IPS-11a (cell line): Measurements from ENCODE around the gene RSPH1.

ENCODE experiments used
- H3K4me3 ChIP-seq: one replicate; pipeline ENCODE4 v1.5.1; 2013; ENCODE audit warnings: low read depth, low read length, control low read depth

RSPH1 gene

DNA sequence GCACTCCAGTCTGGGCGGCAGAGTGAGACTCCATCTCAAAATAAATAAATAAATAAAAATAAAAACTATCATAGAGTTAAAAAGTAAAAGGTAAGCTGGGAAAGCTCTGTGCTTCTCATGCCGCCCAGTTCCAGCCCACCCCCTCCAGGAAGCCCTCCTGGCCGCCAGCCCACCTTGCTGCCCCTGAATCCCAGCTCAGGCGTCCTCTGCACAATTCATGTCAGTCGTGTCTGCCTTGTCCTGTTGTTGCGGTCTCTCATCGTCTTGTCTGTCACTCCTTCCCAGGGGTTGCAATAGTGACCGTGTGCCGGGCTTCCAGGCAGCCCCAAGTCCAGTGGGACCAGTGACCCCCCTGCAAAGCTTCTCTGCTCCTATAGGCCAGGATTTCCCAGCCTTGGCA lies 44.1 kb downstream of the RSPH1 start:
- no peak overlapping the region for H3K4me3 ChIP-seq

DNA sequence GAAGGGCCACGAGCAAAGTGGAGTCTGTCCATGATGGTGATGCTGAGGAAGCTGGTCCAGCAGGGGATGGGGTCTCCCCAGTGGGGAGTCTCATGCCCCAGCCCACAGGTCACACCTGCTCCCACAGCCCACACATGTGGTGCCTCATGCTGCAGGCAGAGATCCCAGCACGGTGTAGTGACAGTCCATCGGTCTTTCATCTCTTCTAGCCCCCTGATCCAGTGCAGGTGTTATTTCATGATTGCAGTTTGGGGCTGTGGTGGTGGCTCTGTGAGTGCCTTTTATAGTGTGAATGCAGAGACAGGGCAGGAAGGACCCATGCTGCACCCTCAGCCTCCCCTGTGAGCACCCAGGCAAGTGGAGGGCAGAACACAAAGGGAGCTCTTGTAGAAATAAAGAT lies 47.3 kb downstream of the RSPH1 start:
- H3K4me3 ChIP-seq = no peak overlapping the region

DNA sequence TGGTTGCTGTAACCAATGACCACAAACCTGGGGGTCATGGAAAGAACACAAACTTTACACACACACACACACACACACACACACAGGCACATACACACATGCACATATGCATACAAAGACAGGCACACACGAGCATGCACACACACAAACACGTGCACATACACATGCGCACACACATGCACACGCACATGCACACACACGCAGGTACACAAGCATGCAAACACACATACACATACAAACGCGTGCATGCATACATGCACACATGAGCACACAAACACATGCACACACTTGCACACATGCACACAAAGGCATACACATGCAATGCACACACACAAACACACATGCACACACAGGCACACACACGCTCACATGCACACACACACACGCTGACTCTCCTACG lies 48.3 kb downstream of the RSPH1 start:
- no peak overlapping the region for H3K4me3 ChIP-seq

DNA sequence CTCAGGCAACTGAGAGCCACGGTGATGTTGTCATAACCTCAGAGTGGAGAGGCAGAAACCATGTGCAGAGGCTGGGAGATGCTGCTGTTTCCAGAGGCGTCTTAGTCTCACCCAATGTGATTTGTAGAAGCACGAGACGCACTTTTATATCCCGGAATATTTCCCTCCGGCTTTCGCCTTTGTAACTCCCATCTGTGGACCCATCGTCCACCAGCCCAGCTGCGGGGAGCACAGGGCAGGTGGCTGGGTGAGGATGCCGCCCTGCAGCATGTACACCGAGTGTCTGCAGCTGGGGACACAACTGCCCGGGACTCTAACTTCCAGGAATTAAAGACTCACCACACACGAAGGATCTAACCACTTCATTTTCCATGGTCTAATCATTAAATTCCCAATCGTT lies 48.8 kb downstream of the RSPH1 start:
- H3K4me3 ChIP-seq = no peak overlapping the region

DNA sequence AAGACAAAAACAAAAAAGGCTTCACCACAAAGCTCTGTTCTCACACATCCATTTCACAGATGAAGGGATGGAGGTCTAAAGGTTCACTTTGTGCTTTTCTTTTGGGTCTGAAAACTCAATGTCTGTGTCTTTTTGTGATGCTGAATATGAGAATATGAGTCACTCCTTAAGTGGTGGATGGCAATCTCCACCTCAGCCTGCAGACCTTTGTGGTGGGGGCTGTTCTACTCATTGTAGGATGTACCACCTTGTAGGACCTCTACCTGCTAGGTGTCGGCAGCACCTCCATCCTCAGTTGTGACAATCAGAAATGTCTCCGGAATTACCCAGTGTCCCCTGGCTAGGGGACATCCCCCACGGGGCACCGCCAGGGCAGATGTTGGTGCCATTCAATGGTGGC lies 49.5 kb downstream of the RSPH1 start:
- no peak overlapping the region for H3K4me3 ChIP-seq

DNA sequence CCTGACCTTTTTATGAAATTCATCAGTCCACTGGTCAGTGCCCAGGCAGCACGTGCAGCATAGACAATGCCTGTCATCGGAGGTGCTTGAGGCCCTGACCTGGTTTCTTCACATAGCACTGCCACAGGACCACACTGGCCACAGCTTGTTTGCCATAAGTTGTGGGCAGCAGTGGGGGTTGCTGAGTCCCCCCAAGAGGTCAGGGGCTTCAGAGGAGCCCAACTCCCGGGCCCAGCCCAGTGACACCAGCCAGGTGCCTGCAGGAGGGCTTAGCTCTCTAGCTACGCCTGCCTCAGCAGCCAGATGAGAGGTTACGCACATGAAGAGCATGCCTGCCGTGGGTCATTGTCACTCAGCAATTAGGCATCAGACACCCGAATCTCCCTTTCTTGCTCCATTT lies 50.7 kb downstream of the RSPH1 start:
- no peak overlapping the region for H3K4me3 ChIP-seq

DNA sequence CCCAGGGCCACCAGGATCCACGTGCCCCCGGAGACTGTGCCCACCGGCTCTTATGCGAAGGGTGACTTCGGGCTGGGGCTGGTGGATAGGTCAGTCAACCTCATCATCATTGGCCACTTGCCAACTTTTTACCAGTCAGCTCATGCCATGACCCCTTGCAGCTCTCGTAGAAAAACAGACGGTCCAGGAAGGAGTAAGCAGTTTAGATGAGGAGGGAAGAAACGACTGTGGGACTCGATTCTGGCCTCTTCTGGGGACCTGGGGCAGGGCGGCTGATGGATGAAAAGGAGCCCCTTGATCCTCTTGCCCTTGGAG lies 51.3 kb downstream of the RSPH1 start:
- no peak overlapping the region for H3K4me3 ChIP-seq

DNA sequence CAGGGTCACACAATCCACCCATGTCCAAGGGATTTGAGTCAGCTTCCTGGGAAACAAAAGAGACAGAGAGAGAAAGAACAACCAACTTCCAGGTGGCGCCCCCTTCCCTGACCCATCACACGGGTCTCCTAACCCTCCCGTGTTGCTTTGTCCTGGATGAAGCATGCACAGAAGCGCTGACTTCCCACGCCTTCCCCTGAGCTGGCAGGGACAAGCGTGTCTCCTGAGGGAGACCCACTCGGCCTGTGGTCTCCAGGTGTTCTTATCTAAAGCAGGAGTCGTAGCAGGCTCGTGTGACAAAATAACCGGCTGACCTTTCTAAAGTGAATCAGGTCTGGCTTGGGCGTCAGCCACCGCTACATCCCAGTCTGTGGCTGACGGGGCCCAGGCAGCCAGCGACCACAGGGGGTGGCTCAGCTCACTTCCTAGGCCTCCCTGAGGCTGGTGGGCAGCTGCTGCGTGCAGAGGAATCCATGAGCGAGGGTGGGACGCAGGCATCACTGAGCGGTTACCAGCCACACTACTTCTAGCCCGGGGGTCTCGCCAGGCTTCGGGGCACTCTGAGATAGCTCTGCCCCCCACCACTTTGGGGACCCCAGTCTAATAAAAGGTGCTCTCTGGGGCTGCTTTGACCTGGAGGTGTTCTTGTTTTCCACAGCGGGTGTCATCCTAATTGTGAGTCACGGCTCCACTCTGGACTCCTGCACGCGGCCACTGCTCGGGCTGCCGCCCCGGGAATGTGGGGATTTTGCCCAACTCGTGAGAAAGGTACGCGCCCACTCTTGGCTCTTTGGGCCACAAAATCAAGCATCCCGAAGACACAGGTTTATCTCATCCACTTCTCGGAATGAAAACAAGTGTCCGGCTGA lies 51.9 kb downstream of the RSPH1 start:
- H3K4me3 ChIP-seq = no peak overlapping the region

DNA sequence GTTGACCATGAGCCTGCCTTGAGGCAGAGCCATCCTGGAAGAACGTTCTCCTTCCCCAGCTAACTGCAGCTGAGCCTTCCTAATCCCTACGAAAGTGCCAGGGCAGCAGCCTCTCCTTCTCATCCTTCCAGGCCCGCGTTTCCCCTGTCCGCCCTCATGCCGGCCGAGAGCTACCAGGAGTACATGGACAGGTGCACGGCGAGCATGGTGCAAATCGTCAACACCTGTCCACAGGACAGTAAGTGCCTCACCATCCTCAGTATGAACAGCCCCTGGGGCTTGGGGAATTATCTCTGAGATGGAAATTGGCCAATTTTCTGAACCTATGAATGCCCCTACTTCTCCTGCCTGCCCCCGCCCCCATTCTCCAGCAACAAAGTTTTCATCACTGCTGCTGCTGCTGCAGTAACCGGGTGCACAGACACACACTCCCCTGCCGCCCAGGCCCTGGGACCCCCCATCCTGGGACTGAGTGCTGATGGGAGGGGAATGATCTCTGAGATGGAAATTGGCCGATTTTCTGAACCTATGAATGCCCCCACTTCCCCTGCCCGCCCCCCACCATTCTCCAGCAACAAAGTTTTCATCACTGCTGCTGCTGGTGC lies 52.7 kb downstream of the RSPH1 start:
- H3K4me3 ChIP-seq = no peak overlapping the region

DNA sequence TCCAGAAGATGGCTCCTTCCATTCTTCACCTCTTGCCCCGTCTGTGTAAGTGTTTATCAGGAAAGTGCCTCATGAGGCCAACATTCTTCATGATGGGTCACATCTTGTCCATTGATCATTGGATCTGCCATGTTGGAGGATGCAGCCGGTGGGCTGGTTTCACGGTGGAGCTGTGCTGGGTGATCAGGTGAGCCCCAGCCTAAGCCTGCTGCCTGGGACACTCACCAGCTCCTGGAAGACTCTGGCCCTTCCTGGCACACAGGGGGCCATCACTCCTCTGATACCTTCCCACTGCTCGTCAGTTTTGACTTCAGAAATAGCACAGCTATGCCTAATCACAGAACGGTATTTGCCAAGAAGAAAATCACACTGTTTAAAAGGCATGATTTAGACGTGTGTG lies 54.1 kb downstream of the RSPH1 start:
- H3K4me3 ChIP-seq = no peak overlapping the region

DNA sequence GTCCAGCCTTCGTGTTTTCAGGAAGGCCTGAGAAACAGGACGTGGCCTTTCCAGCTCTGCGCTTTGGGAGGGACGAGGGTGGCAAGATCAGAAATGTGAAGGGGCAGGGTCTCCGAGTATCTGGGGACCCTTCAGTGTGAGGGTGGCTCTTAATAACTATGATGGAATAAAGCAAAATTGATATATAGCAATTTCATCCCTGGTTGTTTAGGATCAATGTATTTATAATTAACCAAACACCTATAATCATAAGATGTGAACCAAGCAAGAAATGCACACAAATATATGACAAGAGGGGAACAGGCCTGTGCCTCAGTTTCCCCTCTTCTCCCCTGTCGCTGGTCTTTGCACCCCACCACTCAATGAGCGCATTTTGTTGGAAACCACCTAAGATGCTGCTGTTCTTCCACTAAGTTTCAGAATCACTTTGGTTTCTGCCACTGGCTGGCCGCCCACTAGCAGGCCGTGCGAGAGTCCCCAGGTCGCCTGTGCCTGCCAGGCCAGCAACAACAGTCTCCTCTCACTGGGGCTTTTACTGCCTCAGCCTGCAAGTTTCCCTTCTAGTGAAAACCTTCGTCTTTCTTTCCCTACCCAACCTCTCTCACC lies 55.7 kb downstream of the RSPH1 start:
- H3K4me3 ChIP-seq = no peak overlapping the region

DNA sequence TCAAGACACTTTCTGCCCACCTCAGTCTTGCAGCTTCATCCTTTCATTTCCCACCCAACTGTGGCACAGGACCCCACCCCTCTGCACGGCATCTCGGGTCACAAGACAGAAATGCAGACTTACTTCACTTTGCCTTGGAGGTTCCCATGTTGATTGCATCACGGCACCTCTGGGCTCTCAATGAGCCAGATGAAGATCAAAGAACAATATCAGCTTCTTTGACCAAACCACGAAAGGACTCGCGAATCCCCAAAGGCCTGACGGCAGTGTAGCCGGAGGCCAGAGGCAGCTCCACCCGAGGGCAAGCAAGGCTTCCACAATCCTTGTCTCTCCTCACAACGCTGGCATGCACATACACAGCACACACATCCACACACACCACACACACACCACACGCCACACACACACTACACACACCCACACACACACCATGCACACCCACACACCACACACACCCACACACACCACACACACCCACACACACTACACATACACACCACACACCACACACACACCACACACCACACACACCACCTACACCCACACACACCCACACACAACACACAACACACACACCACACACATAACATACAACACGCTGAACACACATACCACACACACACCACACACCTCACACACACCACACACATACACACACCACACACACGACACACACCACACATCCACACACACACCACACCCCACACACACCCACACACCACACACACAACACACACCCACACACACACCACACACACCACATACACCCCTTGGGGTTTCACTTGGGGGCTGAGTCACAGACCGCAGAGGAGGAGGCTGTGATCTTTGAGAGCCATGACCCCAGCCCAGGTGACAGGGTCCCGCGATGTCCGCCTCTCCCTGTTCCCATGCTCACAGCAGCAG lies 56.5 kb downstream of the RSPH1 start:
- H3K4me3 ChIP-seq = no peak overlapping the region

DNA sequence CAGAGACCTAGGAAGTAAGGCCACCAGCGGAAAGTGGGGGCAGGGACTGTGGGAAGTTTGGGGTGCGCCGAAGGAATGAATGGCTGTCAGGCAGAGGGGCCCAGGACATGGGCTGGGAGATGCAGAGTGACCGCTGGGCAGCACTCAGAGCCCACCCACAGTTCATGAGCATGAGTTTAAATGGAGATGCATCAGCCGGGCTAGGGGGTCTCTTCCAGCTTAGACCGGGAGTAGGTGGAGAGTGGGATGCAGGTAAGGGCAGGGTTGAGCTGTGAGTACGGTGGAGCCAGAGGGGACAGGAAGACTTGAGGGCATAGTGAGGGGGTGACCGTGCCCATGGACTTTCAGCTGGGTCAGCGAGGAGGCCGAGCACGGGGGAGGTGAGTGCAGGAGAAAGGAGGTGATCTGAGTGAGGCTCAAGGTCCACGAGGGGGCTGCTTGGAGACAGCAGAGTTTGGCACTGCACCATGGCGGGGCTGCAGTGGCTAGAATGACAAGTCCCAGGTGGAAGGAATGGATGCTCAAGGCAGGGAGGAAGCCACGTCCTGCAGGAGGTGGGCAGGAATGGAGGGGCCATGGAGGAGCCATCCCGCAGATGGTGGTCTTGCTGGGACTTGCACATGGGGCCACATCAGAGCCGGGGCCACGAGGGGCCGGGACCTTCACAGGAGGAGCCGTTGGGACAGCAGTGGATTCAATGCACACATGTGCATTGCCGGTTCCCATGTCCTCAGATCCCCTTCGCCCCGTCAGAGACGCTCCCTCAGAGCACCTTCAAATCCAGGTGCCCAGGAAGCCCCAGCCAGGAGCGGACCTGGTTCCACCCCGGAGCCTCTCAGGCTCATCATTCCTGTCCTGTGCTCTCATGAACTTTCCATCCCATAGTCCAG lies 57.5 kb downstream of the RSPH1 start:
- H3K4me3 ChIP-seq = no peak overlapping the region

DNA sequence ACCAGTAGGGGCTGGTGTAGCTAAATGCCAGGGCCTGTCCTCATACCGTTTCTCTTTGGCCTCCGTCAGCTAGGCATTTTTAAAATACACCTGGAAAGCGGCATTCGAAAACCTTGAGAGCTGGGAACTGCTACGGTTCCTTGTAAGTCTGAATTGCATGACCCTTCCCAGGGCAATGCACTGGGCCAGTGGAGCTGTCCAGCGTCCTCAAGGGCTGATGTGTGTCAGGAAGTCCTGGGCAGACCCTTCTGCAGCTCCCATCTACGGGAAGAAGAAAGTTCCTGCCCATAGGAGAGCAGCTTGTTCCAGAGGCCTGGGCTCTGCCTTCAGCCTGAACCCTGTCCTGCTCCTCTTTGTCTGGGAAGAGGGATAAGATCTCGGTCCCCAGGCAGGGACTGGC lies 58.2 kb downstream of the RSPH1 start:
- H3K4me3 ChIP-seq = no peak overlapping the region

DNA sequence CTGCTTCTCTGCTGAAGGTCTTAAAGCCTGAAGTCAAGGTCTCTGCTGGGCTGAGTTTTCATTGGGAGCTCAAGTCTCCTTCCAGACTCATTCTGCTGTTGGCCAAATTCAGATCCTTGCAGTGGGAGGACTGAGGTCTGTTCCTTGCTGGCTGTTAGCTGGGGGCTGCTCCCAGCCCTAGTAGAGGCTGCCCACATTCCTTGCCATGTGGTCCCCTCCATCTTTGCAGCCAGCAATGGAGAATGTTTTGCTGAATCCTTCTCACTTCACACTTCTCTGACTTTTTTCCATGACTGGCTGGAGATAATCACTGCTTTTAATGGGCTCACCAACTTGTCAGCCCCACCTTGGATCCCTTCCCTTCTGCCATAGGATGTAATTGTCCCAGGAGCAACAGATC lies 59.1 kb downstream of the RSPH1 start:
- H3K4me3 ChIP-seq = no peak overlapping the region

DNA sequence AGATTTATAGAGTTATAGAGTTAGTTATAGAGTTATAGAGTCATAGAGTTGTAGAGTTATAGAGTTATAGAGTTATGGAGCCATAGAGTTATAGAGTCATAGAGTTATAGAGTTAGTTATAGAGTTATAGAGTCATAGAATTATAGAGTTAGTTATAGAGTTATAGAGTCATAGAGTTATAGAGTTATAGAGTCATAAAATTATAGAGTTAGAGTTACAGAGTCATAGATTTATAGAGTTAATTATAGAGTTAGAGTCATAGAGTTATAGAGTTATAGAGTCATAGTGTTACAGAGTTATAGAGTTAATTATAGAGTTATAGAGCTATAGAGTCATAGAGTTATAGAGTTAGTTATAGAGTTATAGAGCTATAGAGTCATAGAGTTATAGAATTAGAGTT lies 60.2 kb downstream of the RSPH1 start:
- H3K4me3 ChIP-seq = no peak overlapping the region

DNA sequence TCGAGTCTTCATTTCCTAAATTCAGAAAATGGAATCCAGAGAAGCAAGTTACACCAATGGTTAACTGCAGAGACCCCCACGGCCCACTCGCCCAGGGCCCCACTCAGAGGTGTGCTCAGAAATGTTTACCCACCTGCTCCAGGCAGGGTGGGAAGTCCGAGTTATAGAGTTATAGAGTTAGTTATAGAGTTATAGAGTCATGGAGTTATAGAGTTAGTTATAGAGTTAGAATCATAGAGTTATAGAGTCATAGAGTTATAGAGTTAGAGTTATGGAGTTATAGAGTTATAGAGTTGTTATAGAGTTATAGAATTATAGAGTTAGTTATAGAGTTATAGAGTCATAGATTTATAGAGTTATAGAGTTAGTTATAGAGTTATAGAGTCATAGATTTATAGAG lies 60.6 kb downstream of the RSPH1 start:
- no peak overlapping the region for H3K4me3 ChIP-seq

DNA sequence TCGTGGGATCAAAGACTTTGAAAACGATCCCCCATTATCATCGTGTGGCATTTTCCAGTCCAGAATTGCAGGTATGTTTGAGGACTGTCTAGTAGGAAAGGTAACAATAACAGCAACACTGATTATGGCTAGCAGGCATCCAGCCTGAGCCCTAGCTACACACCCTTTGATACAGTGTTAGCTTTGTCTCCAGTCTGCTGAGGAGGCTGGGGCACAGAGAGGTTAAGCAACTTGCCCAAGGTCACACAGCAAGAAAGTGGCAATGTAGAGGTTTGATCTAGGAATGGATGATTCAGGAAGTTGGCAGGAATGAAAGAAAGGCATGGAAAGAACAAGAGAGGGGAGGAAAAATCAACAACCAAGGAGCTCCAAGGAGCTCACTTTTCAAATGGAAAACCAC lies 61.1 kb downstream of the RSPH1 start:
- H3K4me3 ChIP-seq = no peak overlapping the region

DNA sequence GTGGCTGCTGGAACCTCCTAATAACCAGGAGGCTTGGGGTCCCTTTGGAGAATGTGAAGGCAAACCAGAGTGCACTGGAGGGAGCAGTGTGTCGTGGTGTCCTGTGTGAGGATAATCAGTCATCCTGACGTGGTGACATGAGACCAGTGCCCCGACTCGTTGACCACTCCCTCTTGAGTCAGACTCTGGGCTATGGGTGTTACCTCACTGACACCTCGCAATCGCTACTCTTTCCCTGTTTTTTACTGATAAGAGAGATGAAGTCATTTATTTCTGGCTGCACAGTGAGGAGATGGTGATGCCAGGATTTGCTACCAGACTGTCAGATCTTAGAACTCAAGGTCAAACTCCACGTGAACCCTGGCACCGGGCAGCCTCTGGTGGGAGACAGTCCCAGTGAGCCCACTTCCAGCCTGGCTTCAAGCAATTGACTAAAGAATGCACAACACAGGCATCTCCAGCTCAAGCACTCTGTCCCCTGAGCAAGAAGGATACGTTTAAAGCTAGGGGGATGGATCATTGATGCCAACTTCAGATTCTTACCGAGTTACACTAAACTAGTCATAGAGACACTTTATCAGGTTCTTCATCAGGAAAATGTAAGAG lies 62.0 kb downstream of the RSPH1 start:
- no peak overlapping the region for H3K4me3 ChIP-seq

DNA sequence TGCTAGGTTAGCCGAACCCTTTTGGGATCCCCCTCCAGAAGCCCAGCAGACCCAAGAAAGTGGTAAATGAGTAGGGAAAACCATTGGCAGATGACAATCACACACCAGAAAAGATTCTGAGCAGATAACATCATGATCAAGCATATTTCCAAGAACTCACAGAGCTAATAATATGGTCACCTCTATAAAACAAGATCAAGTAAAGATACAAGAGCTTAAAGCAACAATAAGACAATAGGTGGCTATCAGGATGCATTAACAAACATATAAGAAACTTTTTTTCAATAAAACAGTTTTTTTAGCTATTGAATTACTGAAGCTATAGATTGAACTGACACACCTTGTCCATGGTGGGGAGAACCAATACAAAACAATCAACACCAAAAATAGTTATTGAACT lies 63.3 kb downstream of the RSPH1 start:
- H3K4me3 ChIP-seq = no peak overlapping the region
